Suprapubic skin (tissue), 4 donors: ENCODE measurements around the gene GNB1L. TPM values are rescaled to one million over a fixed set of nuclear protein-coding genes. Genes with fewer than 3 reads are reported as not detected.

ENCODE experiments used
- DNase-seq, 2 donors: peaks; one replicate each; pipeline ENCODE4 v3.0.0-alpha.2; 2019; ENCODE audit warnings: low spot score in 2 of 2
- H3K27ac ChIP-seq: fragments of 200-600 bp; sonication (generic); one replicate; pipeline ENCODE4 v1.5.1; 2019
- H3K27me3 ChIP-seq: fragments of 200-600 bp; sonication (generic); one replicate; pipeline ENCODE4 v1.5.1; 2019
- H3K36me3 ChIP-seq: fragments of 200-600 bp; sonication (generic); one replicate; pipeline ENCODE4 v1.5.1; 2019
- H3K4me1 ChIP-seq: fragments of 200-600 bp; sonication (generic); one replicate; pipeline ENCODE4 v1.5.1; 2019
- H3K4me3 ChIP-seq: fragments of 200-600 bp; sonication (generic); one replicate; pipeline ENCODE4 v1.5.1; 2019; ENCODE audit warnings: mild to moderate bottlenecking
- H3K9me3 ChIP-seq: fragments of 200-600 bp; sonication (generic); one replicate; pipeline ENCODE4 v1.5.1; 2019
- EP300 ChIP-seq: sonication (generic); formaldehyde crosslinking; IDR thresholded peaks from one replicate; pipeline ENCODE4 v1.6.1; 2017; ENCODE audit warnings: antibody characterized with exemption
- POLR2A ChIP-seq, 2 donors: fragments of 450-650 bp; IDR thresholded peaks; one replicate each; pipeline ENCODE4 v1.6.1; 2017; ENCODE audit warnings: antibody characterized with exemption in 2 of 2, mild to moderate bottlenecking in 2 of 2, moderate library complexity in 2 of 2
- POLR2AphosphoS5 ChIP-seq, 3 donors: sonication (generic); formaldehyde crosslinking; IDR thresholded peaks; one replicate each; pipeline ENCODE4 v1.6.1; 2017; ENCODE audit warnings: antibody characterized with exemption in 3 of 3
- WGBS: methylation state at CpG from one replicate; pipeline ENCODE4 v1.1.5; 2018; 5-methylcytosine and 5-hydroxymethylcytosine counted together
- total RNA-seq, 4 donors: library from RNA; depleted of rRNA; stranded (reverse); fragments of >200 nt; gene quantifications; one replicate each; pipeline ENCODE4 v1.1.0, GENCODE V29; 2016
- TF ChIP-seq, protein P1 (sequence below), 2 donors: fragments of 200-600 bp in 1 of 2; fragments of 450-650 bp in 1 of 2; sonication (generic) in 1 of 2; IDR thresholded peaks; one replicate each; pipeline ENCODE4 v1.5.1; 2016 to 2019; ENCODE audit warnings: antibody characterized with exemption in 2 of 2, mild to moderate bottlenecking in 1 of 2, moderate library complexity in 1 of 2

Gene GNB1L
- total RNA-seq, 4 donors from 2014 or later = 6.3 to 14.6 (median 10.9) TPM

DNA sequence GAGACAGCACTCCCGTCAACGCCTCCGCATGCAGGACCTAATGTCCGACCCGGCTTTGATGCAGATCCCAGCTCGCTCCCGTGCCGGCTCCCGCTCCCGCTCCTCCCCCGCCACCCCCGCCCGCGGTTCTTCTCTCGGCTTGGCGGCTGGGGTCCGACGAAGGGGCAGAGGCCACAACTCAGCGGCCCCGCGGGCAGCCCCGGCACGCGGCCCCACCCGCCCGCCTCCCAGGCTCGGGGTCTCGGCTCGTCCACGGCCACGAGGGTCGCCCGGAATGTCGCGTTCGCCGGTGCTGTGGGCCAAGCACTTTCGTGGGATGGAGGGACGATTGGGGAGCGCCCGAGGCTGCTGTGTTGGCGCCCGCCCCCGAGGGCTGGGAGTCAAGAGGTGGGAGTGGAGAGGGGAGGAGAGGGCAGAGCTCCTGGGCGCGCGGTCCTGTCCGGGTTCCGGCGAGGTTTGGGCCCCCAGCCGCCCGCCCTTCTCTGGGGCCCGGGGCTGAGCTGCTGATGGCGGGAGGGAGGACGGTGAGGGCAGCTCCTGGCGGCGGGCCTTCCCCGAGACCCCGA, 99.4 kb downstream of the GNB1L start:
- 4% methylated on average over 19 of the region's 59 CpGs for WGBS
- Histone ChIP-seq H3K36me3 (no peaks in the 10 kb centered on the region), H3K27me3 (peaks cover 58% of the 10 kb centered on the region), H3K9me3 (no peaks in the 10 kb centered on the region), H3K4me1 (peaks cover 53% of the 10 kb centered on the region), H3K4me3 (peak overlapping the region; percentile 44), H3K27ac (no peak overlapping the region)
- no peak for DNase-seq
- TF ChIP-seq, protein P1, sequence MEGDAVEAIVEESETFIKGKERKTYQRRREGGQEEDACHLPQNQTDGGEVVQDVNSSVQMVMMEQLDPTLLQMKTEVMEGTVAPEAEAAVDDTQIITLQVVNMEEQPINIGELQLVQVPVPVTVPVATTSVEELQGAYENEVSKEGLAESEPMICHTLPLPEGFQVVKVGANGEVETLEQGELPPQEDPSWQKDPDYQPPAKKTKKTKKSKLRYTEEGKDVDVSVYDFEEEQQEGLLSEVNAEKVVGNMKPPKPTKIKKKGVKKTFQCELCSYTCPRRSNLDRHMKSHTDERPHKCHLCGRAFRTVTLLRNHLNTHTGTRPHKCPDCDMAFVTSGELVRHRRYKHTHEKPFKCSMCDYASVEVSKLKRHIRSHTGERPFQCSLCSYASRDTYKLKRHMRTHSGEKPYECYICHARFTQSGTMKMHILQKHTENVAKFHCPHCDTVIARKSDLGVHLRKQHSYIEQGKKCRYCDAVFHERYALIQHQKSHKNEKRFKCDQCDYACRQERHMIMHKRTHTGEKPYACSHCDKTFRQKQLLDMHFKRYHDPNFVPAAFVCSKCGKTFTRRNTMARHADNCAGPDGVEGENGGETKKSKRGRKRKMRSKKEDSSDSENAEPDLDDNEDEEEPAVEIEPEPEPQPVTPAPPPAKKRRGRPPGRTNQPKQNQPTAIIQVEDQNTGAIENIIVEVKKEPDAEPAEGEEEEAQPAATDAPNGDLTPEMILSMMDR (IDR thresholded peaks at IDR 0.05) = no peak
- TF ChIP-seq POLR2A (IDR thresholded peaks at IDR 0.05) (no peak), EP300 (no peak), POLR2AphosphoS5 (IDR thresholded peaks at IDR 0.05) (no peak)

DNA sequence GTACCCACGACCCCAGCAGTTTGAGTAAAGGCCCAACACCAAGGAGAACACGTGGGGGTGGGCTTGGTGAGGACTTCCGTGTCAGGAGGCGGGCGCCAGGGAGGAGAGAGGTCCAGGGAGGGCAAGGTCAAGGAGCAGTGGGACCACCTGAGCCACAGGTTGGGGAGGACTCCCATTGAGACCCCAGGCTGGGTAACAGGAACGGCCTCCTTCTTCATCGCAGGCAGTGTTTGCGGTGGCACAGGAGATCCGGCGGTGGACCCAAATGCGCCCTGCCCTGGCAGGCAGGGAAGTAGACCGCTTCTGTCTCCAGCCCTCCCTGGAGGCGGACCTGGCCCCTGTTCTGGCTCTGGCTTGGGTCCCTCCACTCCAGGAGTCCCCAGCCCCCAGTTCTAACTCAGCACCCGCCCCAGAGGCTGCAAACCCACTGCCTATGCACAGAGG, 100.0 kb downstream of the GNB1L start:
- H3K36me3 ChIP-seq = no peaks in the 10 kb centered on the region
- peaks cover 59% of the 10 kb centered on the region for H3K27me3 ChIP-seq
- DNase-seq = no peak
- H3K4me1 ChIP-seq = peaks cover 48% of the 10 kb centered on the region
- TF ChIP-seq, protein P1 (IDR thresholded peaks at IDR 0.05) = no peak
- TF ChIP-seq POLR2A (IDR thresholded peaks at IDR 0.05) (no peak), EP300 (no peak), POLR2AphosphoS5 (IDR thresholded peaks at IDR 0.05) (no peak)
- peak overlapping the region; percentile 44 for H3K4me3 ChIP-seq
- 65% methylated on average over 10 of the region's 14 CpGs for WGBS
- H3K27ac ChIP-seq = no peak overlapping the region
- H3K9me3 ChIP-seq = no peaks in the 10 kb centered on the region

DNA sequence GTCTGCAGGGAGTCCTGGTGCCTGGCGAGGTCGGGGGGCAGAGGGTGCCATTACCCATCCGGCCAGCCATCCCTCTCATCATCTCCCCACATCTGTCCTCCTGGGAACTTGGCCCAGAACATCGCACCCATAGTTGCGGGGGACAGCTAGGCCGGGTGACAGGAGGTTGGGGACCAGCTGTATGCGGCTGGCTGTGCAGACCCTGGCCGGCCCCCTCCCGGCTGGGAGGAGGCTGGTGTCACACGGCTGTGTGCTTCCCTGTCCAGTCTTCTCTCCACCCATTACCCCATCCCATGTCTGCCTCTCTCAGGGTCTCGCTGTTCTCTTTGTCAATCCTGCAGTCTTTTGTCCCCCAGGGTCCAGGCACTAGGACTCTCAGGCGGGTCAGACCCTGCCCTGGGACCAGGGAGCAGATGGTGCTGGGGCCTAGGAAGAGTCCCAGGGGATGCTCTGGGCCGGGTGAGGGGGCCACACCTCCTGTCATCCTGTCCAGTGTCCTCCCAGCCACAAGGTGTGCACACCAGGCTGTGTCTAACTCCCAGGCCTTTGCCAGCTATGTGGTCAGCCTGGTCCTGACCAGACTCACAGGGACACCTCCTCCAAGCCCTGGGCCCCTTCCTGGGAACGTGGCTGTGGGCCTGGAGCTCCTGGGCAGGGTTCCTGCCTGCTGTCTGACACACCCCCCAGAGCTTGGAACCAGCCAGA, 100.5 kb downstream of the GNB1L start:
- DNase-seq = no peak
- Histone ChIP-seq H3K27ac (no peak overlapping the region), H3K4me1 (peaks cover 42% of the 10 kb centered on the region), H3K9me3 (no peaks in the 10 kb centered on the region), H3K4me3 (no peak overlapping the region), H3K27me3 (peaks cover 54% of the 10 kb centered on the region), H3K36me3 (no peaks in the 10 kb centered on the region)
- WGBS = 85% methylated on average over 9 of the region's 14 CpGs
- no peak for TF ChIP-seq EP300
- TF ChIP-seq POLR2A (IDR thresholded peaks at IDR 0.05) = no peak
- TF ChIP-seq, protein P1 (IDR thresholded peaks at IDR 0.05) = no peak
- no peak for TF ChIP-seq POLR2AphosphoS5 (IDR thresholded peaks at IDR 0.05)

DNA sequence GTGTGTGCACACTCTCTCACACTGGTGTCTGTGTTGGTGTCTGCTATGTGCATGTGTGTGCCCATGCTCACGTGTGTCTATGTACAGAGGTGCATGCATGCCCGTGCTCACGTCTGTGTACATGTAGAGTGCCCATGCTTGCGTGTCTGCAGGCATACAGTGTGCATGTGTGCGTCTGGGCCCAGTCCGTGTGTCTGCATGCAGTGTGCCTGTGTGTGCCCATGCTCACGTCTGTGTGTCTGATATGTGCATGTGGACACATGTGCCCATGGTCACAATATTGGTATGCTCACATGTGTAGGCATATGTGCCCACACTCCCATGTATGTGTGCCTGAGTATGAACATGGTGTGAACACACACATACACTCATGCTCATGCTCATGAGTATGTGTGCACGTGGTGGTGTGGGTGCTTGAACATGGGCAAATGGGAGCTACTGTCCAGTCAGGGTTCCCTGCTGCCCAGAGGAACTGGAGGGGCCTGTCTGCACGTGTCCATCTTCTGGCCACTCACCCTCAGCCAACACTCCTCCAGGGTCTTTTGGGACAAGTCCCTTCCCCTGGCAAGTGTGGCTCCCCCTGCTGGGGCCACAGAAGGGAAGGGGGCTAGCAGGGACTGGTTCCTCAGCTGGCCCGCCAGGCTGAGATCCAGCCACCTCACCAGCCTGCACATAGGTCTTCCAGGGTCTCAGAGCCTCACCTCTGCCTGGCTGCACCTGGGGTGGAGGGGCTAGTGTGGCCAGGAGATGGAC, 101.4 kb downstream of the GNB1L start:
- peaks cover 34% of the 10 kb centered on the region for H3K4me1 ChIP-seq
- no peak overlapping the region for H3K27ac ChIP-seq
- H3K4me3 ChIP-seq = no peak overlapping the region
- DNase-seq = no peak
- TF ChIP-seq, protein P1 (IDR thresholded peaks at IDR 0.05) = no peak
- TF ChIP-seq EP300 = no peak
- no peak for TF ChIP-seq POLR2AphosphoS5 (IDR thresholded peaks at IDR 0.05)
- TF ChIP-seq POLR2A (IDR thresholded peaks at IDR 0.05) = no peak
- H3K36me3 ChIP-seq = no peaks in the 10 kb centered on the region
- H3K27me3 ChIP-seq = peaks cover 54% of the 10 kb centered on the region
- 88% methylated on average over 4 of the region's 10 CpGs for WGBS
- H3K9me3 ChIP-seq = no peaks in the 10 kb centered on the region
